Ectodermal cell (in vitro differentiated cells): ENCODE results near the gene GRIP2.

Source experiments
- H3K27ac ChIP-seq: 2 replicates; pipeline ENCODE4 v1.7.0; 2013; ENCODE audit warnings: mild to moderate bottlenecking, low read depth, low read length; ENCODE audit not compliant: insufficient read depth, poor library complexity, severe bottlenecking
- H3K27me3 ChIP-seq: 2 replicates; pipeline ENCODE4 v1.7.0; 2013; ENCODE audit warnings: mild to moderate bottlenecking, low read length; ENCODE audit not compliant: insufficient read depth, control insufficient read depth, poor library complexity, severe bottlenecking
- H3K36me3 ChIP-seq: one replicate; pipeline ENCODE4 v1.7.0; 2013; ENCODE audit warnings: low read length; ENCODE audit not compliant: control insufficient read depth, insufficient read depth
- H3K4me1 ChIP-seq: one replicate; pipeline ENCODE4 v1.7.0; 2013; ENCODE audit warnings: low read length; ENCODE audit not compliant: control insufficient read depth, insufficient read depth
- H3K4me3 ChIP-seq: 2 replicates; pipeline ENCODE4 v1.7.0; 2013; ENCODE audit warnings: low read depth, low read length, control low read depth; ENCODE audit not compliant: insufficient read depth
- H3K9me3 ChIP-seq: 2 replicates; pipeline ENCODE4 v1.7.0; 2013; ENCODE audit warnings: mild to moderate bottlenecking, low read length, moderate library complexity; ENCODE audit not compliant: control insufficient read depth
- WGBS, 2 experiments: methylation state at CpG; one replicate each; pipeline ENCODE4 v1.1.7; 2013; ENCODE audit warnings: missing lambda C conversion rate in 2 of 2; 5-methylcytosine and 5-hydroxymethylcytosine counted together

GRIP2 gene

DNA sequence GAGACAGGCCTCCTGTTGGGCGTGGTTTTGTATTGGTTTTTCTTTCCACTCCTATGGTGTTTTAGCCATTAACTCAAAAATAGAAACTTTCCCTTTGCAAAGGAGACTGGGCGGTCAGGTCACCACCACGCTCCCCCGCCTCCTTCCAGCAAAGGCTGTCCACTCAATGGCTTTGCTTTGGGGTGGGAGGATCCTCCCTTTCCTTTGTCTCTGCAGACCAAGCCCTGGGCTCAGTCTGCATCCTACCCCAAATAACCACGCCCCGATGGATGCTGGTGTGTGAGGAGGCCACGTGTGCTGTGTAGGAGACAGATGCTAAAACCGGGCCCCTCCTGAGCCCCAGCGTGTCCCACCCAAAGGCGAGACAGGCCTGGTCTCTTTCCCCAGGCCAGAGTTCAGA lies 68.5 kb downstream of the GRIP2 start:
- Histone ChIP-seq H3K36me3 (no peaks in the 10 kb centered on the region), H3K27me3 (no peaks in the 10 kb centered on the region), H3K4me1 (no peaks in the 10 kb centered on the region), H3K27ac (no peak overlapping the region), H3K9me3 (no peaks in the 10 kb centered on the region), H3K4me3 (no peak overlapping the region)
- WGBS, 2 experiments = 90 to 93% methylated on average over 10 of the region's 10 CpGs

DNA sequence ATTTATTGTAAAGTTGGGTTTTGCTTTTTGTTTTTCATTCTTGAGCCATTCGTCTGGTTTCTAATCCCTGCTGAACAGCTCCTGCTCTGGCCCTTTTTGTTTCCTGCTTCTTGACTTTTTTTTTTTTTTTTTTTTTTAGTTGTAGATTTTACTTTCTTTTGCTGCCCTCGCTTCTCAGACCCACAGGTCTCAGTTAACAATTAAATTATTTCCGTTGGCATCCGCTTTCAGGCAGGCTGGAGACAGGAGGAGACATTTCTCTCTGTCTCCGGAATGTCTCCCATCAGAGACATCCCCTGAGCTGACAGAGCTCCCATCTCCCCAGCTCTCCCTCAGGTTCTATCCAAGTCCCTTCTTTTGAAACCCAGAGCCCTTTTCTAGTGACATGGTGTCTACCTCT lies 69.1 kb downstream of the GRIP2 start:
- no peak overlapping the region for H3K4me3 ChIP-seq
- H3K9me3 ChIP-seq = no peaks in the 10 kb centered on the region
- no peaks in the 10 kb centered on the region for H3K27me3 ChIP-seq
- 89 to 96% methylated on average over 5 of the region's 5 CpGs for WGBS, 2 experiments
- no peak overlapping the region for H3K27ac ChIP-seq
- no peaks in the 10 kb centered on the region for H3K36me3 ChIP-seq
- no peaks in the 10 kb centered on the region for H3K4me1 ChIP-seq

DNA sequence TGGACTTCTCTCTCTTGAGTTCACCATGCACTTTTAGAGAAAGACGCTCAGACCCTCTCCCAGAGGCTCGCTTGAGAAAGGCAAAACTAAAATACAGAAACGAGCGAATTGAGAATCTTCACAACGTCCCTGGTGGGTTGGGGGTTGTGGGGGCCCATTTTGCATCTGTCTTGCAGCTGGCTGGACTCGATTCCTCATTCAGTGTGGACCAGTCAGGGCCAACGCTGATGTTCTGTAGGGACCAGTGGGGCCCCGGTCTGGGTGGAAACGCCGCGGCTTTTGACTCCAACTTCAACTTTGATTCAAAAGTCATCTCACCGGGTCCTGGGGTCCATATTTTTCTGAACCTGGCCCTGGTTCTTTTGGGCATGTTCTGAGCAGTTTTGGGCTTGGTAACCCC lies 69.7 kb downstream of the GRIP2 start:
- Histone ChIP-seq H3K36me3 (no peaks in the 10 kb centered on the region), H3K4me3 (no peak overlapping the region), H3K27ac (no peak overlapping the region), H3K27me3 (no peaks in the 10 kb centered on the region), H3K4me1 (no peaks in the 10 kb centered on the region), H3K9me3 (no peaks in the 10 kb centered on the region)
- WGBS, 2 experiments = 95 to 96% methylated on average over 12 of the region's 12 CpGs

DNA sequence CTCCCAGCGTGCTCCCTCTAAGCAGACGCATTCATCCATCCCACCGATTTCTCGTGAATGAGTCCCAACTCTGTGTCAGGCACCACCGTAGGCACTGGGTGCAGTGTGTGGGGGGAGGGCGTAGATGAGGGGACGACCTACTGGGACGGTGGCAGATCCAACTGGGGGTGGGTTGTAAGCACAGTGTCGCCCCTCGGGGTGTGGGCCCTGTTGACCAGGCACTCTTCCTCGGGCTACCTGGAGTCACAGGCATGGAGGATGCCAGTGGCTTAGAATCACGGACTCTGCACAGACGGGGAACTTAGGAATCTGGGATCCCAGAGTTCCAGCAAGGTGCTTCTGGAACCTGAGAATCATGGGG lies 71.5 kb downstream of the GRIP2 start:
- H3K27me3 ChIP-seq = no peaks in the 10 kb centered on the region
- WGBS, 2 experiments = 94 to 96% methylated on average over 13 of the region's 13 CpGs
- no peak overlapping the region for H3K4me3 ChIP-seq
- no peaks in the 10 kb centered on the region for H3K9me3 ChIP-seq
- H3K27ac ChIP-seq = no peak overlapping the region
- peaks cover 4% of the 10 kb centered on the region for H3K4me1 ChIP-seq
- H3K36me3 ChIP-seq = no peaks in the 10 kb centered on the region

DNA sequence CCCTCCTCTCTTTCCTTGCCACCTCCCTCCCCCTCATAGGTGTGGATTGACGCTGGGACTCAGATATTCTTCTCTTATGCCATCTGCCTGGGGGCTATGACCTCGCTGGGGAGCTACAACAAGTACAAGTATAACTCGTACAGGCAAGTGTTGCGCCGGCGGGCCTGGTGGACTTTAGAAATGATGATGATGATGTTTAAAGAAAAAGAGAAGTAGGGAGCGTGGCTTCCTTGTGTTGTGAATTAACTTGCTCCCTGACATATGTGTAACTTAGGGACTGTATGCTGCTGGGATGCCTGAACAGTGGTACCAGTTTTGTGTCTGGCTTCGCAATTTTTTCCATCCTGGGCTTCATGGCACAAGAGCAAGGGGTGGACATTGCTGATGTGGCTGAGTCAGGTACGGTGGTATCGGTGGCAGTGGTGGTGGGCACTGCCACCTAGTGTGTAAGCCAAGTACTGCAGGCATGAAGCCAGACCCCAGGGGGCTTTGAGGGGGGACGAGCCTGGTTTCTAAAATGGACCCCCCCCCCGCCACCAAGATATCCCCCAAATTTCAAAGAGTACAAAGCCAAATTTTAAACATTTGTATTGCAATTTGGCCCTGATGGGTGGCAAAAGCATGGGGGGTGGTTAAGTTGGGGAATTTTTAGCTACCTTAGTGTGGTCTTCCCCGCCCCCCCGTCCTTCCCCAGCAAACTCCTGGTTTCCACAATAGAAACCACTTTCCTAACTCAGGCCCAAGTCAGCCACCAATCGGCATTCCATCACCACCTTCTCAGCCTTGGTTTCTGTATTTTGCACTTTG lies 72.1 kb downstream of the GRIP2 start:
- Histone ChIP-seq H3K27me3 (no peaks in the 10 kb centered on the region), H3K9me3 (no peaks in the 10 kb centered on the region), H3K27ac (no peak overlapping the region), H3K36me3 (no peaks in the 10 kb centered on the region), H3K4me3 (no peak overlapping the region), H3K4me1 (peaks cover 10% of the 10 kb centered on the region)
- WGBS, 2 experiments = 75 to 78% methylated on average over 14 of the region's 15 CpGs

DNA sequence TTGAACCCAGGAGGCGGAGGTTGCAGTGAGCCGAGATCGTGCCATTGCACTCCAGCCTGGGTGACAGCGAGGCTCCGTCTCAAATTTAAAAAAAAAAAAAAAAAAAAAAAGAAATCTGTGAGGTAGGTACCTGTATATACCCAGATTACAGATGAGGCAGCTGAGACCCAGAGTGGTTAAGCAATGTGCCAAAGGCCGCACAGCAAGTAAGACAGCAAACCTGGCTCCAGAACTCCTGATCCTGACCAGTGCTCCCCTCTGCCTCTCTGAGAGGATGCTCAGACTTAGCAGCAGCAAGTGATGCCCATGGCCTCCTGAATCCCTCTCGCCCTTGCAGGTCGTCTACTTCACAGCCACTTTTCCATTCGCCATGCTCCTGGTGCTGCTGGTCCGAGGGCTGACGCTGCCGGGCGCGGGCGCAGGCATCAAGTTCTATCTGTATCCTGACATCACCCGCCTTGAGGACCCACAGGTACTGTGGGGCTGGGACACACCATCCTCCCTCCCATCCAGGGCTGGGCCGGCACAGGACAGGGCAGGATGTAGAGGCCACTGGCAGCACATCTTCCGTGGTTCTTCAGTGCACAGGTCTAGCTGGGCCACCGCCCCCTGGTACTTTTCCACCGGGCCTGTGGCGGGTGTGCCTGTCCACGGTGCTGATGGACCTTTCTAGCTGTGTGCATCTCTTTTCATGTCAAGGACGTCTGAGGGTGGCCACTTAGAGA lies 73.8 kb downstream of the GRIP2 start:
- no peak overlapping the region for H3K27ac ChIP-seq
- WGBS, 2 experiments = 95 to 96% methylated on average over 23 of the region's 23 CpGs
- no peak overlapping the region for H3K4me3 ChIP-seq
- no peaks in the 10 kb centered on the region for H3K9me3 ChIP-seq
- H3K27me3 ChIP-seq = no peaks in the 10 kb centered on the region
- no peaks in the 10 kb centered on the region for H3K36me3 ChIP-seq
- H3K4me1 ChIP-seq = peaks cover 22% of the 10 kb centered on the region

DNA sequence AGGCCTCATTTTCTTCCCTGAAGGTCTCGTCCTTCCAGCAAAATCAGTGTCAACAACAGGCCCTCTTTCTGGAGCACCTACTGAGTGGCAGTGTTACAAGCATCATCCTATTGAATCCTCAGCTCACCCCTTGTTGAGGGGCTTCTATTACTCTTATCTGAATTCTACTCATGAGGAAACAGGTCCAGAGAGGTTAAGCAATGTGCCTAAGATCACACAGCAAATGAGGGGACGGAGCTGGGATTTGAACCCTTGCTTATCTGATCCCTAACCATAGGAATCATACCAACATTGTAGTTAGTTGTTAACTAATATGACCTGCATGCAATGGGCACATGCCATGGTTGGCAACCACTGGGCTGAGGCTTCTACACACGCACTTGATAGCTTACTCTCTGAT lies 74.7 kb downstream of the GRIP2 start:
- Histone ChIP-seq H3K27ac (no peak overlapping the region), H3K9me3 (no peaks in the 10 kb centered on the region), H3K4me1 (peaks cover 22% of the 10 kb centered on the region), H3K4me3 (no peak overlapping the region), H3K36me3 (no peaks in the 10 kb centered on the region), H3K27me3 (no peaks in the 10 kb centered on the region)
- WGBS, 2 experiments = 89 to 99% methylated on average over 3 of the region's 3 CpGs

DNA sequence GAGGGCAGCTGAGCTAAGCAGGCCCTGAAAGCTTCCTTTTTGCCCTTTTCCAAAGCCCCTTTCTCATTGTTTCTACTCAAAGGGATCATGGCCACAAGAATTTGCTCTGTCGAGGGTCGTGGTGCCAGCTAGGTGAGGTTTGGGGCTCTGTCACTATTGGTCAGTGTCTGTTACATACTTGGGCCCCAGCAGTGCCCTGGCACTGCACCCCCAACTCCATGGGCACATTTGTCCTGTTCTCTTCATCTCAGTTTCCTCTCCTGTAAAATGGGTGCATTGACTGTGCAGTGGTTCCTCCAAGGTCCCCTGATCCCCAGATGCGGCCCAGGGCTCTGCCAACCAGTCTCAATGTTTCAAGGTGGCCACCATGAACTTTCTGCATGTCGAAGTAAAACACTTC lies 75.6 kb downstream of the GRIP2 start:
- Histone ChIP-seq H3K4me3 (no peak overlapping the region), H3K36me3 (no peaks in the 10 kb centered on the region), H3K4me1 (peaks cover 22% of the 10 kb centered on the region), H3K27ac (no peak overlapping the region), H3K9me3 (no peaks in the 10 kb centered on the region), H3K27me3 (no peaks in the 10 kb centered on the region)
- 92 to 93% methylated on average over 4 of the region's 4 CpGs for WGBS, 2 experiments

DNA sequence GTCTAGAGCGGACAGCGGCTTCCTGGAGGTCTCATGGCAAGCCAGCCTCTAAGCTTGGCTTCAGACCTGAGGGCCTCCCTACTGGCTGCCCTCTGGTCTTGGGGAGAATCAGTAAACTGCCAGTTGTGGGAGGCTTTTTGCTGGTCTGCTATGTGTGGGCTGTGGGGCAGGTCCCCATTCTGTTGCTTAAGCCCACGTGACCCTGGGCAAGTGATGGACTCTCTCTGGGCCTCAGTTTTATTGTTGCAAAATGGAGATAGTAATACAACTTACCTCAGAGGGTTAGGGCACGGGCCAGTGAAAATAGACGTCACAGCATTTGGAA lies 76.0 kb downstream of the GRIP2 start:
- no peaks in the 10 kb centered on the region for H3K36me3 ChIP-seq
- H3K4me3 ChIP-seq = no peak overlapping the region
- H3K4me1 ChIP-seq = peaks cover 22% of the 10 kb centered on the region
- no peaks in the 10 kb centered on the region for H3K9me3 ChIP-seq
- H3K27me3 ChIP-seq = no peaks in the 10 kb centered on the region
- WGBS, 2 experiments = 90 to 93% methylated on average over 5 of the region's 5 CpGs
- H3K27ac ChIP-seq = no peak overlapping the region

DNA sequence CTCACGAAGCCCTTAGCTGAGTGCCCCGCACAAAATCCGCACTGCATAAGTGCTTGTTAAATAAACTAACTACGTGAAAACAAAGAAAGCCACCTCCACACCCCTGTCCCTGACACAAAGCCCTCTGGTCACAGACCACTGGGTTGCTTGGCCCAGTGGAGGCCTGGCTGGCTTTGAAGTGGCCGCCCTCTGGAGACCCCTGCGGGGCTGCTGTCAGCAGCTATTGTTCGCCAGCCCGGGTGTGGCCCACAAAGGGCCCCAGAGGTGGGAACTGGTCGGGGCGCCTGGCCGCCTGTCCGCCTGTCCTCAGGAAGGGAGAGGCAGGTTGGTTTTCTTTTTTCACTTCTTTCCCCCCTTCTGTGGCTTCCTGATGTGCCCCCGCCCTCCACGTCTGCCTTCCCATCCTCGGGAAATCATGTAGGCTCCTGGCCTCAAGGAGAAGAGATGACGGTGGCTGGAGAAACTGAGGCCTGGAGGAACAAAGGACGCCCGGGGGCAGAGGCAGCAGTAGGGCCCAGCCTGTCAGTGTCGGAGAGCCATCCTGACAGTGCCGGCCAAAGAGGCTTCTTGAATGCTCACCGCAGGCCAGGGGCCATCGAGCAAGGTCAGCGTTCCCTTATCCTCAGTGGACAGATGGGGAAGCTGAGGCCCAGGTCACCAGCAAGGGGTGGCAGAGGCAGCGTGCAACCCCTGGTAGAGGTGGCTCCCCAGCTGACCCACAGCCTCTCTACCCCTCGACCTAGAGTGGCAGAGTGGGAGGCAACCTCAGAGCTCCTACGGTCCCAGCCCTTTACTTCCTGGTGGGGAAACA lies 76.6 kb downstream of the GRIP2 start:
- WGBS, 2 experiments = 33 to 40% methylated on average over 26 of the region's 26 CpGs
- H3K36me3 ChIP-seq = no peaks in the 10 kb centered on the region

More for the DNA sequence above, 76.6 kb downstream of the GRIP2 start:
- Histone ChIP-seq H3K27ac (no peak overlapping the region), H3K4me1 (peaks cover 22% of the 10 kb centered on the region), H3K9me3 (no peaks in the 10 kb centered on the region), H3K4me3 (no peak overlapping the region), H3K27me3 (no peaks in the 10 kb centered on the region)
